Measurements from ENCODE around the gene FBXO36. TPM values are rescaled to one million over a fixed set of nuclear protein-coding genes. Genes with fewer than 3 reads are reported as not detected.

FBXO36 gene
- total RNA-seq, 1 experiment from 2014 or later, result 3.0 TPM

- H3K56ac ChIP-seq (ENCODE audit: insufficient read length, low read depth, low read length), result no peak overlapping the region
- no peaks in the 10 kb centered on the region for H4K20me1 ChIP-seq (ENCODE audit: control insufficient read depth, insufficient read depth, insufficient read length)
- Mint-ChIP-seq H3K4me1 (peaks cover 26 to 36% of the 10 kb centered on the region in 2 experiments), H3K27ac (0 out of 7 replicates have a peak overlapping the region, but pooled peaks of 1 of the 3 experiments have one; percentile 24), H3K36me3 (ENCODE audit: insufficient read depth in 1 of 3, low read depth in 3 of 3) (peaks cover 0 to 9% (median 2%) of the 10 kb centered on the region in 3 experiments; a peak in 3 of 7 replicates), H3K27me3 (ENCODE audit: low read depth) (no peaks in the 10 kb centered on the region), H3K9me3 (no peaks in the 10 kb centered on the region; a peak in 1 of 5 replicates), H3K4me3 (no peak overlapping the region)
- no peak overlapping the region for H3K4ac ChIP-seq (ENCODE audit: low read depth, low read length)
- no peak overlapping the region for H2AFZ ChIP-seq (ENCODE audit: low read length)
- no peak overlapping the region for H2BK12ac ChIP-seq (ENCODE audit: insufficient read length, low read depth, low read length)
- no peak for DNase-seq
- no peak overlapping the region for H2BK5ac ChIP-seq (ENCODE audit: insufficient read length, low read length)
- no peak overlapping the region for H3K23ac ChIP-seq (ENCODE audit: insufficient read length, low read depth, low read length)
- TF ChIP-seq CTCF (conservative IDR thresholded peaks at IDR 0.05), result no peak
- no peak overlapping the region for H3K4me2 ChIP-seq (ENCODE audit: insufficient read depth, insufficient read length, low read length)
- H4K5ac ChIP-seq (ENCODE audit: insufficient read length, low read depth, low read length), result no peak overlapping the region
- no peak overlapping the region for H2BK15ac ChIP-seq (ENCODE audit: low read depth, low read length)
- H3K79me2 ChIP-seq (ENCODE audit: insufficient read depth, low read length), result no peaks in the 10 kb centered on the region
- H3K4me1 ChIP-seq (ENCODE audit: insufficient read depth, low read length), result peaks cover 4% of the 10 kb centered on the region; the same call in 1 of the 2 replicates
- no peaks in the 10 kb centered on the region for H3K27me3 ChIP-seq (ENCODE audit: insufficient read depth, low read length)
- no peak overlapping the region for H3K18ac ChIP-seq (ENCODE audit: insufficient read length, low read depth, low read length)
- no peak overlapping the region for H2AK5ac ChIP-seq (ENCODE audit: insufficient read length, low read length)
- H3K9ac ChIP-seq (ENCODE audit: extremely low read depth, insufficient read length, low read length), result no peak overlapping the region
- H3K9me3 ChIP-seq (ENCODE audit: control insufficient read depth, low read depth, low read length), result no peaks in the 10 kb centered on the region
- no peak overlapping the region for H2BK20ac ChIP-seq (ENCODE audit: low read depth, low read length, poor library complexity, severe bottlenecking)
- no peak overlapping the region for H3K14ac ChIP-seq (ENCODE audit: insufficient read depth, low read length)
- H3K79me1 ChIP-seq (ENCODE audit: insufficient read depth, low read depth, low read length, poor library complexity, severe bottlenecking), result no peaks in the 10 kb centered on the region
- H4K91ac ChIP-seq (ENCODE audit: insufficient read length, low read depth, low read length), result no peak overlapping the region
- H4K8ac ChIP-seq (replicated peaks; ENCODE audit: insufficient read length, low read depth, low read length), result no peak overlapping the region
- H3K23me2 ChIP-seq (ENCODE audit: insufficient read length, low read depth, low read length, poor library complexity, severe bottlenecking), result no peaks in the 10 kb centered on the region
- no peak overlapping the region for H2BK120ac ChIP-seq (ENCODE audit: low read depth, low read length, poor library complexity, severe bottlenecking)
- H3K27ac ChIP-seq (ENCODE audit: insufficient read length, low read depth, low read length), result no peak overlapping the region
- WGBS (ENCODE audit: extremely low coverage, insufficient read length, low lambda C conversion rate), result no CpG with 5 or more reads among the region's 1 CpG
- H3T11ph ChIP-seq (ENCODE audit: low read length), result no peak overlapping the region
Observed at GRCh38 chr2:229955663-229956062, 33.4 kb downstream of the FBXO36 start.

All from H9 (cell line).